ENCODE measurements around the gene RBM38.

DNA sequence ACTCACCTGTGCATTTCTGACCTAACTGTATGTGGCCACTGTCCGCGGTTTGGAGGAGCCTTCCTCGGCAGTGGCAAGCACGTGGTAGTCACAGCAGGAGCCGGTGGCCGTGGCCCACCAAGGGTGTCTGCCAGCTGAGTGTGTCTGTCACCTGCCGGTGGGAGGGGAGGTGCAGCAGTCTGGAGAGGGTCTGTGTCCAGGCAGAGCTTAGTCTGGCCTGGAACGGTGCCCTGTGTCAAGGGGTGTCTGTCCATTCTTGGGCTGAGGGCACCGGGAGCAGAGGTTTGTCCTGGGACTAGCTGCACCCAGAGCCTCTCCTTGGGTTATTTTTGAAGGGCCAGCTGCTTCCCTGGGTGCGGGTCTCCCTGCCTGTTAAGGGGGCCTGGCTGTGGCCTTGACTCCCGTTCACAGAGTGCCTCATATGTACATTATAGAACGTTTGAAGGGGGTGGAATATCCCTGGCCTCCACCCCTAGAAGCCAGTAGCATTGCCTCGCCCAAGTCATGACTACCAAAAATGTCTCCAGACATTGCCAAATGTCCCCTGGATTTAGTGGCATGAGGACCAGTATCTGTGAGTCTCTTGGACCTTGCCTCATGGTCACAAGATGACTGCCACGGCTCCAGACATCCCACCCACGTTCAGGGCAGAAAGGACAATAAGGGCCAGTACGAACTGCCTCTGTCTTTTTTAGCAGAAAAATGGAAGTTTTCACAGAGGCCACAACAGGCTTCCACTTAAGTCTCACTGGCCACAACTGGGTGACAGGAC lies 5.2 kb downstream of the RBM38 start:
- TF ChIP-seq POLR2A (IDR thresholded peaks at IDR 0.05; ENCODE audit: low read length) (no peak), ZC3H11A (IDR thresholded peaks at IDR 0.05) (no peak), EP300 (IDR thresholded peaks at IDR 0.05) (no peak), NR3C1 (IDR thresholded peaks at IDR 0.05) (no peak), RAD21 (conservative IDR thresholded peaks at IDR 0.05 in 1 of 2, IDR thresholded peaks at IDR 0.05 in 1 of 2) (no peak), BHLHE40 (IDR thresholded peaks at IDR 0.05; ENCODE audit: low read depth, low read length) (no peak), RNF2 (IDR thresholded peaks at IDR 0.05; ENCODE audit: borderline replicate concordance, low read depth) (no peak), JUN (IDR thresholded peaks at IDR 0.05) (no peak)
- TF ChIP-seq, protein P1, sequence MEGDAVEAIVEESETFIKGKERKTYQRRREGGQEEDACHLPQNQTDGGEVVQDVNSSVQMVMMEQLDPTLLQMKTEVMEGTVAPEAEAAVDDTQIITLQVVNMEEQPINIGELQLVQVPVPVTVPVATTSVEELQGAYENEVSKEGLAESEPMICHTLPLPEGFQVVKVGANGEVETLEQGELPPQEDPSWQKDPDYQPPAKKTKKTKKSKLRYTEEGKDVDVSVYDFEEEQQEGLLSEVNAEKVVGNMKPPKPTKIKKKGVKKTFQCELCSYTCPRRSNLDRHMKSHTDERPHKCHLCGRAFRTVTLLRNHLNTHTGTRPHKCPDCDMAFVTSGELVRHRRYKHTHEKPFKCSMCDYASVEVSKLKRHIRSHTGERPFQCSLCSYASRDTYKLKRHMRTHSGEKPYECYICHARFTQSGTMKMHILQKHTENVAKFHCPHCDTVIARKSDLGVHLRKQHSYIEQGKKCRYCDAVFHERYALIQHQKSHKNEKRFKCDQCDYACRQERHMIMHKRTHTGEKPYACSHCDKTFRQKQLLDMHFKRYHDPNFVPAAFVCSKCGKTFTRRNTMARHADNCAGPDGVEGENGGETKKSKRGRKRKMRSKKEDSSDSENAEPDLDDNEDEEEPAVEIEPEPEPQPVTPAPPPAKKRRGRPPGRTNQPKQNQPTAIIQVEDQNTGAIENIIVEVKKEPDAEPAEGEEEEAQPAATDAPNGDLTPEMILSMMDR (IDR thresholded peaks at IDR 0.05) = no peak
- TF ChIP-seq, protein P2, sequence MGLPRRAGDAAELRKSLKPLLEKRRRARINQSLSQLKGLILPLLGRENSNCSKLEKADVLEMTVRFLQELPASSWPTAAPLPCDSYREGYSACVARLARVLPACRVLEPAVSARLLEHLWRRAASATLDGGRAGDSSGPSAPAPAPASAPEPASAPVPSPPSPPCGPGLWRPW (IDR thresholded peaks at IDR 0.05) = no peak
